ENCODE measurements around the gene SGK2. TPM values are rescaled to one million over a fixed set of nuclear protein-coding genes. Genes with fewer than 3 reads are reported as not detected.

SGK2 gene
- total RNA-seq, 1 donor from 2014 or later = 0.23 TPM

Other genes with a start within 250 kb of the SGK2 start
- gene SRSF6, start 101.1 kb upstream of the SGK2 start, total RNA-seq = 206 TPM in 2 replicates
- gene L3MBTL1, start 51.3 kb upstream of the SGK2 start, total RNA-seq = 8.8 and 9.9 TPM in 2 replicates
- 18.6 and 20.7 TPM in 2 replicates for gene IFT52, start 31.9 kb downstream of the SGK2 start, total RNA-seq
- gene MYBL2, start 108.1 kb downstream of the SGK2 start, total RNA-seq = 108 and 110 TPM in 2 replicates
- gene GTSF1L, start 168.0 kb downstream of the SGK2 start, total RNA-seq = not detected in 2 replicates